HG03575 (cell line): Measurements from ENCODE around the gene ACTMAP.
A peak's percentile ranks its signal among the peaks of the same experiment; 100 is the strongest.

Experiments used
- ATAC-seq: cut with Tn5 transposase; IDR thresholded peaks from one replicate; pipeline ENCODE4 v1.9.1; 2021; ENCODE audit not compliant: unreplicated experiment, insufficient number of reproducible peaks, low FRiP score; ENCODE audit errors: extremely low read depth

The ACTMAP gene

GRCh38 chr19:40724315-40724714 is 26.0 kb downstream of the ACTMAP start:
- no peak for ATAC-seq

DNA sequence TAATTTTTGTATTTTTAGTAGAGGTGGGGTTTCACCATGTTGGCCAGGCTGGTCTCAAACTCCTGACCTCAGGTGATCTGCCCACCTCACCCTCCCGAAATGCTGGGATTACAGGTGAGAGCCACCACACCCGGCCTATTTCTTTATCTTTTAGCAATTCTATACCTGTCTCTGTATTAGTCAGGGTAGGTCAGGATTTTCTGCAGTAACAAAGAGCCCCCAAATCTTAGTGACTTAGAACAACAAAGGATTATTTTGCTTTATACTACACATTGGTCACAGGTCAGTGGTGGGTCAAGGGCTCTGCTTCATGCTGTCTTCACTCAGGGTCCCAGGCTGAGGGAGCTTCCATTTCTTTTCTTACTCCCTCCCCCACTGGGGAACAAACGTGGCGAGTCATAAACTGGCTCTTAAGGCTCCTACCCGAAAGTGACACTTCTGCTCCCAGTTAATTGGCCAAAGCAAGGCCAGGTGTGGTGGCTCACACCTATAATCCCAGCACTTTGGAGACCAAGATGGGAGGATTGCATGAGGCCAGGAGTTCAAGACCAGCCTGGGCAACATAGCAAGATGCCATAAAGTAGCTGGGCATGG is 26.5 kb downstream of the ACTMAP start:
- ATAC-seq, result no peak

DNA sequence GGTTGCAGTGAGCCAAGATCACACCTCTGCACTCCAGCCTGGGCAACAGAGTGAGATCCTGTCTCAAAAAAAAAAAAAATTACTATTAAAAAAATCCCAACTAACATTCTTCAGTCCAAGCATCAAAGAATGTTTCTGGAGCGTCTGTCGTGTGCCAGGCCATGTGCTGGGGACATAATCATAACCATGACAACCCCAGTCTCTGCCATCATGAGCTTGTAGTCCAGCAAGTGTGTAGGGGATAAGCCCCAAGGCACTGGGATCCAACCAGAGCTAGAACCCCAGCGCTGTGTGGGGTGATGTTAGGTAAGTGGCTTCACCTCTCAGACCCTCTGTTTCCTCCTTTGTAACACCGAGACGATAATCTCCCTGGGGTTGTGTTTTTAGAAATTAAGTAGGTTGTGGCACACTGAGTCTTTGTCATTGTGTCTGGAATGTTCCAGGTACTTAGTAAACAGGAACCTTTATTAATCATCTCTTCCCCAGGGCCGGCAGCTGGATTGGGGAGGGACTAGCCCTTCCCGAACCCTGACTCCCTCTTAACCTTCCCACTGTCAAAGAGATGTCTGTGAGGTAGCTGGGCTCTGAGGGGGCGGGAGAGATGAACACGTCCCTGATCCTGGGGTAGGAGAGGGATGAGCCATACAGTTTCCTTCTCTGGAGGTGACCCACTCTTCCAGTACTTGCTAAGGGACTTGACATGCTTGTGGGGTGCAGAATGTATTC is 28.2 kb downstream of the ACTMAP start:
- no peak for ATAC-seq

DNA sequence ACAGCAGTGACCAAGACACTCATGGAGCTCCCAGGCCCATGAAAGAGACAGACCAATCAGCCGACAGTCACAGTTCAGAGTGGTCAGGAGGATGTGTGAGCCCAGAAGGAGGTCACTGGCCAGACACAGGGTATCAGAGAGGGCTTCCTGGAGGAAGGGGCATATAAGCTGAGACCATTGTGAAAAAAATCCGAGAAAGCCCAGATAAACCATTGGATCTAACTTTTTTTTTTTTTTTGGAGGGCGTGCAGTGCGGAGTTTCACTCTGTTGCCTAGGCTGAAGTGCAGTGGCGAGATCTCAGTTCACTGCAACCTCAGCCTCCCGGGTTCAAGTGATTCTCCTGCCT is 29.2 kb downstream of the ACTMAP start:
- no peak for ATAC-seq

GRCh38 chr19:40719414-40719894 is 30.8 kb downstream of the ACTMAP start:
- ATAC-seq, result no peak

DNA sequence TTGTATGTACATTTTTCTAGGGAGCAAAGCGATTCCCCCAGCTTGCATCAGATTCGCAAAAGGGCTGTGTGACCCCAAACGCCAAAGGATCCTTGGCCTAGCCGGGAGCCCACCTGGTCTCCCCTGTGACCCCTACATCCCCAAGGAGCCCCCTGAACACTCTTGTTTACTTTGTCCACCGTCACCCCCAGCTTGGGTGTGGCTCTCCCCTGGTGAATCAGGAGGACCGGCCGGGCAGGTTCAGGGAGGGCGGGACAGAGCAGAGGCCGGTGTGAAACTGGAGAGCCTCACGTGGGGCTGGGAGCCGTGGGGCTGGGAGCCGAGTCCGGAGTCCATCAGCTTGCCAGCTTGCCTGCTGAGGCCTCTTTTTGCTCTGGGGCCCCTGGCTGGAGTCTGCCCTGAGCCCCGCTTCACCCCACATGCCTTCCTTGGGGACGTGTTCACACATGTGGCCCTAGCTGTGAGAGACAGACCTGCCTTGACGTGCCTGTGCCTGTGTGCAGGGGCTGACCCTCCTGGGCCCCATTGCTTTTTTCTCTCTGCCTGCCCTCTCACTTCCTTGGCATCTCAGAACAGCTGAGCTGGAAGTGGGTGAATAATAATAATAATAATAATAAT is 31.4 kb downstream of the ACTMAP start:
- ATAC-seq, result no peak

GRCh38 chr19:40717880-40718773 is 32.1 kb downstream of the ACTMAP start:
- no peak for ATAC-seq

GRCh38 chr19:40717325-40717879 is 32.9 kb downstream of the ACTMAP start:
- ATAC-seq, result no peak

DNA sequence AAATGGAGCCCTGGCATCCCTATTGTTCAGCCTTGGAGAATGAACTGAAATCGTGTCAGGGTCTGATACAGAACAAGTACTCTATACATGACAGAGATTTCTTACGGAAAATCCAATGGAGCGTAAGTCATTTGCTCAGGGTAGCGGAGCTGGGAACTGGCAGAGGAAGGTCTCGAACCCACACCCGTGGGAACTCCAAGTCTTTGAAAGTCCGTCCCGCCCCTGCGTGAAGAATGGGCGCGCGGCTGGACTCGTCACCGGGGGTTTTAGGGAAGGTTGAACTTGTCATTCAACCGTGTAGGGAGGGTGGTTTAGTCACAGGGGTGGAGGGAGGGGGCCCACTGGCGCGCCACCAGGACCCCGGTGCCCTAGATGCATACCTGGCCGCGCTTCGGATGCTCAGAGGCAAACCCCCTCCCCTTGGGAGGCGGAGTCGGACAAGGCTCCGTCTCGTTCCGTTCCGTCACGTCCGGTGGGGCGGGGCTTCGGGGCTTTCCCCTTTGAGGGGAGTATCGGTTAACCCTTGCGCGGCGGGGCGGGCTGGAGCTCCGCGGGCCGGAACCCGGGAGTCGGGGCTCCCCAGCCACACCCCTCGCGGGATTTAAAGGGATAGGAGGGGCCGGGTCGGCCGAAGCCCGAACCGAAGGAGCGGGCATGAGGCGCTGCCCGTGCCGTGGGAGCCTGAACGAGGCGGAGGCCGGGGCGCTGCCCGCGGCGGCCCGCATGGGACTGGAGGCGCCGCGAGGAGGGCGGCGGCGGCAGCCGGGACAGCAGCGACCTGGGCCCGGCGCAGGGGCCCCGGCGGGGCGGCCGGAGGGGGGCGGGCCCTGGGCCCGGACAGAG is 33.6 kb downstream of the ACTMAP start, which contains the start of the genes COQ8B and ITPKC:
Gene COQ8B, minus strand, starts transcription at position 405 of the 843 bp plus-strand sequence. CDS start 2,254 bp downstream, outside the sequence.
Gene ITPKC, plus strand, starts transcription at position 631 of the 843 bp plus-strand sequence. Its CDS starts 24 bp downstream, at position 655.
- ATAC-seq, result peak; percentile 35

DNA sequence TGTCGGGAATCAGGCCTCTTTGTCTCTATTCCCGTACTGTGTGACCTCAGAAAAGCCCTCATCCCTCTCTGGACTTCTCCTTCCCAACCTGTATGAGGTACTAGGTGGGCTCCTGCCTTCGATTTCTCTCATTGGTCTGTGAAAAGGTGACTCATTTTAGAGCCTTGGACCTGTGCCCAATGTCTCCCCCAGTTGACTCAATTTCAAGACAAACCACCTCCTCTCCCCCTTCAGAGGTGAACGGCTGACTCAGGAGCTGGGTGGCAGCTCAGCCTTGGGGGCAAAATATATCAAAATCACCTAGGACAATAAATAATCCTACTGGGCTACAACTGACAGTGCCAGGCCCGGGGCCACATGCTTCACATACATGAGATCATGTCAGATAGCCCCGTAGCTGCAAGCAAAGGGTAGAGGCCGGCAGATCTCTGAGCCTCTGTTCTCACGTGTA is 34.2 kb downstream of the ACTMAP start:
- ATAC-seq, result no peak

- ATAC-seq, result no peak
Measured at GRCh38 chr19:40714441-40715299, 35.6 kb downstream of the ACTMAP start.

DNA sequence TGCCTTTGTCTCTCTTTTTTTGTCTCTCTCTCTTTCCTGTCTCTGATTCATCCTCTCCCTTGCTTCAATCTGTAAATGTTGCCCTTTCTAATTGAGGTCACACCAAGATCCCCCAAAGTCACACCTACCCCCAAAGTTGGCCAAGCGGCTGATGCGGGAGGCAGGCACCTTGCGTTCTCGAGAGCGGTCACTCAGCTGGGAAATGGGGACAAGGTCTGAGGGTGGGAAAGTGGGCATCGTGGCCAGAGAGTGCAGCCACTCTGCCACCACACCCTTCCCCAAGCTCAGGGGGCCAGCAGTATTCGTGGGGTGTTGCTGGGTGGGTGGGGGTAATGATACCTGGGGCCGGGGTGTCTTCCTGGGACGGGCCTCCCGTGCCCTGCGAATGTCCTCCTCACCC is 36.3 kb downstream of the ACTMAP start:
- no peak for ATAC-seq

DNA sequence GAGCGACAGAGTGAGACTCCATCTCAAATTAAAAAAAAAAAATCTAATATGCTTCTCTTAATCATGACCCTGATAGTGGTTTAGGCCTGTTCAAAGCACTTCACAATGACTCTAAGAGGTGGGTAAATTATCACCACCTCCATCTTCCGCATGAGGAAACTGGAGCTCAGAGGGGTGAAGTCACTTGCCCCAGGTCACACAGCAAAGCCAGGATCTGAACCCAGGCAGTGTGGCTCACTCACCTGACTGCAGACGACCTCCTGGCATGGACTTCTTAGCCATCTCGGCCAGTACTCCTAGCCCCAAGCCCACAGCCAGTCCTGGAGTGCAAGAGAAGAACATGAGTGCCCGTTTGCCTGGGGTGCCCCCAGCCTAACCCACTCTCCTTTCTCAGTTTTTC is 40.5 kb downstream of the ACTMAP start:
- no peak for ATAC-seq

GRCh38 chr19:40707615-40708014 is 42.7 kb downstream of the ACTMAP start:
- no peak for ATAC-seq

DNA sequence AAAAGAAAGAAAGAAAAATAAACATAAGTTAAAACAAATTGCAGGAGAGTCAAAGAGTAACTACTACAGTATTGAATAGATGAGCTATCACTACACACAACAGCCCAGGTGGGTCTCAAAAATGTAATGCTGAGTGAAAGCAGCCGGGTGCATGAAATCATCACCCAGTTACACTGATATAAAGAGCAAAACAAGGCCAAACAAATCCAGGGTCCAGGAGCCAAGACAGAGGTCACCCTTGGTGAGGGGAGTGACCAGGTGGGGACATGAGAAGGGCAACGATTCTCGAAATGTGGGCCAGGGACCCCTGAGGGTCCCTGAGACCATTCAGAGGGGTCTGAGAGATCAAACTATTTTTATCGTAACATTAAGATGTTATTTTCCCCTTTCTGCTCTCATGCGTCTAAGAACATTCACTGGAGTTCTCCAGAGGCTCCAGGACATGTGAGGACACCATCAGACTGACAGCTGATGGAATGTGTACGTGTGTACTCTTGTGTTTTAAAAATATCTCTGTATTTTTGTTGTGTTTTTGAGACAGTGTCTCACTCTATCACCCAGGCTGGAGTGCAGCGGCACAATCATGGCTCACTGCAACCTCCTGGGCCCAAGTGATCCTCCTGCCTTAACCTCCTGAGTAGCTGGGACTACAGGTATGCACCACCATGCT is 44.2 kb downstream of the ACTMAP start:
- no peak for ATAC-seq

- ATAC-seq, result no peak
Measured at GRCh38 chr19:40705362-40705651, 45.0 kb downstream of the ACTMAP start.
